GM12878 (cell line): ENCODE results near the gene TYK2. TPM values are rescaled to one million over a fixed set of nuclear protein-coding genes. Genes with fewer than 3 reads are reported as not detected.

Experiments used
- BCL11A ChIP-seq: IDR thresholded peaks from 2 replicates; pipeline ENCODE4 v1.6.1; 2011; ENCODE audit warnings: low read depth, low read length
- PML ChIP-seq: IDR thresholded peaks from 2 replicates; pipeline ENCODE4 v1.6.1; 2012; ENCODE audit warnings: low read length, inconsistent platforms
- RB1 ChIP-seq: fragments of 450-650 bp; formaldehyde crosslinking; IDR thresholded peaks from 2 replicates; pipeline ENCODE4 v1.6.1; 2017; ENCODE audit warnings: mild to moderate bottlenecking, borderline replicate concordance
- SIN3A ChIP-seq: IDR thresholded peaks from 2 replicates; pipeline ENCODE4 v1.6.1; 2012; ENCODE audit warnings: low read depth, low read length, improper control_type of control experiment
- ZZZ3 ChIP-seq: IDR thresholded peaks from 2 replicates; pipeline ENCODE4 v1.6.1; 2011; ENCODE audit warnings: low read depth; ENCODE audit not compliant: control insufficient read depth, insufficient read length
- polyA plus RNA-seq, 11 experiments: library from polyadenylated mRNA; depleted of rRNA in 4 of 11; unstranded in 6 of 11; stranded (reverse) in 5 of 11; fragments of >200 nt; fragmentation: Nextera tagmentation in 4 of 11; fragmentation: Illumina TruSeq in 1 of 11; extraction: Ambion mirVana in 4 of 11; extraction: Trizol in 1 of 11; gene quantifications; 1 replicate in 1 of 11; 2 replicates in 10 of 11; pipeline versions ENCODE4 v1.2.1 to v1.2.3, GENCODE V29; 2011 to 2016; ENCODE audit warnings: inconsistent platforms in 2 of 11, missing spikeins in 2 of 11, low read depth in 1 of 11
- total RNA-seq, 4 experiments: library from RNA; depleted of rRNA in 3 of 4; stranded (reverse); fragments of >200 nt in 3 of 4; fragmentation: Illumina TruSeq in 1 of 4; extraction: Trizol in 1 of 4; gene quantifications; 2 replicates each; pipeline versions ENCODE4 v1.2.1 to v1.2.3, GENCODE V29; 2013 to 2021
- TF ChIP-seq, protein P1 (sequence below): IDR thresholded peaks from 2 replicates; pipeline ENCODE4 v1.6.1; 2012; ENCODE audit warnings: improper control_type of control experiment, low read depth, low read length; ENCODE audit not compliant: insufficient replicate concordance
- TF ChIP-seq, protein P2 (sequence below): IDR thresholded peaks from 2 replicates; pipeline ENCODE4 v1.6.1; 2012; ENCODE audit warnings: low read depth, low read length, improper control_type of control experiment

TYK2 gene
- total and polyA plus RNA-seq, 10 of the 15 experiments (the other 5 are each of a cell fraction or from before 2014, with no cell fraction given): 36.4 to 364 (median 179) TPM

DNA sequence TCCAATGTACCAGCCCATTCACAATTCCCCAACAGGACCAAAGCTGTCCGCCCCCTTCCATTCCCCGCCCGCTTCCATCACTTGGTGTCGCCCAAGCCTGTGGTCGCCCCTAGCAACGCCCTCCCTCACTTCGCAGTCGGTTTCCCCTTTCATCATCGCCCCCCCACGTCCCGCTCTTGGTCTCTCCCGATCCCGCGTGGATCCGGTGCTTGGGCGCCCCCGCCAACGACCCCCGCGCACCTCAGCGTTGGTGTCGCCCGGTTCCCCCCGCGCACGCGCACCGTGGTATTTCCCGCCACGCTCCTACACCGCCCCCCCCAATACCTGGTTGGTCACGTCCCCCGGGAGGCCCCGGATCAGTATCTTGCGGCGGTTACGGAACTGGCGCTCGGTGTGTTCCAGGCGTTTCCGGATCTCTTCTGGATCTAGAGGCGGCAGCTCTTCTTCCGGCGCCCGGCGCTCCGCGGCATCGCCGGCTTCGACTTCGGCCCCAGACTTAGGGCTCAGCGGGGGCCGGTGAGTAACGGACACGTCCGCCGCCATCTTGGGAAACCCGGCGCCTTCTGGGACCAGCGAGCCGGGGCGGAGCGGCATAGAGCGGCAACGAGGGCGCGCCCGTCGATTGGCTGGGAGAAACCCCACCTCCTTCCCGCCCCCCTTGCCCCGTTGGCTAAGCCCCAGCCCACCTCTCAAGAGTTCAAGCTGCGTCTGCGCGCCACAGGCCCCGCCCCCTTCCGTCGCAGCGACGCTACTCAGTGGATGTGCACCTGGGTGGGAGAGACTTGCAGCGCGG lies 47.2 kb downstream of the TYK2 start, which contains the start of gene RAVER1 (continued):
- TF ChIP-seq, protein P1, sequence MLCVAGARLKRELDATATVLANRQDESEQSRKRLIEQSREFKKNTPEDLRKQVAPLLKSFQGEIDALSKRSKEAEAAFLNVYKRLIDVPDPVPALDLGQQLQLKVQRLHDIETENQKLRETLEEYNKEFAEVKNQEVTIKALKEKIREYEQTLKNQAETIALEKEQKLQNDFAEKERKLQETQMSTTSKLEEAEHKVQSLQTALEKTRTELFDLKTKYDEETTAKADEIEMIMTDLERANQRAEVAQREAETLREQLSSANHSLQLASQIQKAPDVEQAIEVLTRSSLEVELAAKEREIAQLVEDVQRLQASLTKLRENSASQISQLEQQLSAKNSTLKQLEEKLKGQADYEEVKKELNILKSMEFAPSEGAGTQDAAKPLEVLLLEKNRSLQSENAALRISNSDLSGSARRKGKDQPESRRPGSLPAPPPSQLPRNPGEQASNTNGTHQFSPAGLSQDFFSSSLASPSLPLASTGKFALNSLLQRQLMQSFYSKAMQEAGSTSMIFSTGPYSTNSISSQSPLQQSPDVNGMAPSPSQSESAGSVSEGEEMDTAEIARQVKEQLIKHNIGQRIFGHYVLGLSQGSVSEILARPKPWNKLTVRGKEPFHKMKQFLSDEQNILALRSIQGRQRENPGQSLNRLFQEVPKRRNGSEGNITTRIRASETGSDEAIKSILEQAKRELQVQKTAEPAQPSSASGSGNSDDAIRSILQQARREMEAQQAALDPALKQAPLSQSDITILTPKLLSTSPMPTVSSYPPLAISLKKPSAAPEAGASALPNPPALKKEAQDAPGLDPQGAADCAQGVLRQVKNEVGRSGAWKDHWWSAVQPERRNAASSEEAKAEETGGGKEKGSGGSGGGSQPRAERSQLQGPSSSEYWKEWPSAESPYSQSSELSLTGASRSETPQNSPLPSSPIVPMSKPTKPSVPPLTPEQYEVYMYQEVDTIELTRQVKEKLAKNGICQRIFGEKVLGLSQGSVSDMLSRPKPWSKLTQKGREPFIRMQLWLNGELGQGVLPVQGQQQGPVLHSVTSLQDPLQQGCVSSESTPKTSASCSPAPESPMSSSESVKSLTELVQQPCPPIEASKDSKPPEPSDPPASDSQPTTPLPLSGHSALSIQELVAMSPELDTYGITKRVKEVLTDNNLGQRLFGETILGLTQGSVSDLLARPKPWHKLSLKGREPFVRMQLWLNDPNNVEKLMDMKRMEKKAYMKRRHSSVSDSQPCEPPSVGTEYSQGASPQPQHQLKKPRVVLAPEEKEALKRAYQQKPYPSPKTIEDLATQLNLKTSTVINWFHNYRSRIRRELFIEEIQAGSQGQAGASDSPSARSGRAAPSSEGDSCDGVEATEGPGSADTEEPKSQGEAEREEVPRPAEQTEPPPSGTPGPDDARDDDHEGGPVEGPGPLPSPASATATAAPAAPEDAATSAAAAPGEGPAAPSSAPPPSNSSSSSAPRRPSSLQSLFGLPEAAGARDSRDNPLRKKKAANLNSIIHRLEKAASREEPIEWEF: no peak
- TF ChIP-seq SIN3A (peak; percentile 70; the same call in 1 of the 2 replicates), PML (peak; percentile 92; the same call in 1 of the 2 replicates), RB1 (peak; percentile 83; the same call in 1 of the 2 replicates), ZZZ3 (no peak), BCL11A (no peak)
- TF ChIP-seq, protein P2, sequence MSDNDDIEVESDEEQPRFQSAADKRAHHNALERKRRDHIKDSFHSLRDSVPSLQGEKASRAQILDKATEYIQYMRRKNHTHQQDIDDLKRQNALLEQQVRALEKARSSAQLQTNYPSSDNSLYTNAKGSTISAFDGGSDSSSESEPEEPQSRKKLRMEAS: peak; percentile 62; the same call in 1 of the 2 replicates
